Measurements from ENCODE around the gene ASCL2. TPM values are rescaled to one million over a fixed set of nuclear protein-coding genes. Genes with fewer than 3 reads are reported as not detected.

The ASCL2 gene
- total and polyA plus RNA-seq, 2 experiments from 2014 or later = 5.6 to 7.9 TPM

DNA sequence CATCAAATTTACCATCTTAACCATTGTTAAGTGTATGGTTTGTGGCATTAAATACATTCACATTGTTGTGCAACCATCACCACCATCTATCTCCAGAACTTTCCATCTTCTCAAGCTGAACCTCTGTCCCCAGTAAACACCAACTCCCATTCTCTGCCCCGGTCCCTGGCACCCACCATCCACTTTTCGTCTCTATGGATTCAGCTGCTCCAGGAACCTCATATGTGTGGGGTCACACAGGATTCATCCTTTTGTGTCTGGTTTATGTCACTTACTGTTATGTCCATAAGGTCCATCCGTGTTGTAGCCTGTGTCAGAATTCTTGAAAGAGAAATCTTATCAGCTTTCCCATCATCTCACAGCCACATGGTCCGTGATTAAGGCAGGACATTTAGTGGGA, 47.7 kb upstream of the ASCL2 start:
- H3K27me3 ChIP-seq = no peaks in the 10 kb centered on the region
- no peaks in the 10 kb centered on the region for H3K9me2 ChIP-seq (replicated peaks; ENCODE audit: insufficient read depth)
- H3K79me2 ChIP-seq = no peaks in the 10 kb centered on the region
- H2AFZ ChIP-seq = no peak overlapping the region
- no peak for DNase-seq (ENCODE audit: low spot score)
- no peak overlapping the region for H3K4me3 ChIP-seq
- no peak overlapping the region for H3K4me2 ChIP-seq
- TF ChIP-seq, protein P1, sequence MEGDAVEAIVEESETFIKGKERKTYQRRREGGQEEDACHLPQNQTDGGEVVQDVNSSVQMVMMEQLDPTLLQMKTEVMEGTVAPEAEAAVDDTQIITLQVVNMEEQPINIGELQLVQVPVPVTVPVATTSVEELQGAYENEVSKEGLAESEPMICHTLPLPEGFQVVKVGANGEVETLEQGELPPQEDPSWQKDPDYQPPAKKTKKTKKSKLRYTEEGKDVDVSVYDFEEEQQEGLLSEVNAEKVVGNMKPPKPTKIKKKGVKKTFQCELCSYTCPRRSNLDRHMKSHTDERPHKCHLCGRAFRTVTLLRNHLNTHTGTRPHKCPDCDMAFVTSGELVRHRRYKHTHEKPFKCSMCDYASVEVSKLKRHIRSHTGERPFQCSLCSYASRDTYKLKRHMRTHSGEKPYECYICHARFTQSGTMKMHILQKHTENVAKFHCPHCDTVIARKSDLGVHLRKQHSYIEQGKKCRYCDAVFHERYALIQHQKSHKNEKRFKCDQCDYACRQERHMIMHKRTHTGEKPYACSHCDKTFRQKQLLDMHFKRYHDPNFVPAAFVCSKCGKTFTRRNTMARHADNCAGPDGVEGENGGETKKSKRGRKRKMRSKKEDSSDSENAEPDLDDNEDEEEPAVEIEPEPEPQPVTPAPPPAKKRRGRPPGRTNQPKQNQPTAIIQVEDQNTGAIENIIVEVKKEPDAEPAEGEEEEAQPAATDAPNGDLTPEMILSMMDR (IDR thresholded peaks at IDR 0.05; ENCODE audit: poor library complexity) = no peak
- TF ChIP-seq EZH2phosphoT487 (IDR thresholded peaks at IDR 0.05; ENCODE audit: low read depth, severe bottlenecking, unreplicated experiment) = no peak
- TF ChIP-seq EZH2 (IDR thresholded peaks at IDR 0.05; ENCODE audit: borderline replicate concordance) = no peak
- 85% methylated on average over 4 of the region's 4 CpGs for WGBS (ENCODE audit: low lambda C conversion rate, missing lambda C conversion rate)
- peaks cover 13% of the 10 kb centered on the region for H3K4me1 ChIP-seq (ENCODE audit: insufficient read depth)
- H3K36me3 ChIP-seq (replicated peaks; ENCODE audit: insufficient read depth, low read depth) = no peaks in the 10 kb centered on the region
- H3K27ac ChIP-seq = no peak overlapping the region
- no peaks in the 10 kb centered on the region for H3K9me3 ChIP-seq (ENCODE audit: low read depth)
- H4K20me1 ChIP-seq (ENCODE audit: insufficient read depth, poor library complexity, severe bottlenecking) = no peaks in the 10 kb centered on the region

GRCh38 chr11:2317354-2318050, 47.1 kb upstream of the ASCL2 start:
- DNase-seq (ENCODE audit: low spot score) = no peak
- no peak overlapping the region for H3K4me2 ChIP-seq
- H2AFZ ChIP-seq = no peak overlapping the region
- no peaks in the 10 kb centered on the region for H3K27me3 ChIP-seq
- H3K27ac ChIP-seq = no peak overlapping the region
- no peaks in the 10 kb centered on the region for H3K9me2 ChIP-seq (replicated peaks; ENCODE audit: insufficient read depth)
- TF ChIP-seq, protein P1 (IDR thresholded peaks at IDR 0.05; ENCODE audit: poor library complexity) = no peak
- TF ChIP-seq EZH2 (IDR thresholded peaks at IDR 0.05; ENCODE audit: borderline replicate concordance) (no peak), EZH2phosphoT487 (IDR thresholded peaks at IDR 0.05; ENCODE audit: low read depth, severe bottlenecking, unreplicated experiment) (no peak)
- H3K4me3 ChIP-seq = no peak overlapping the region
- 88% methylated on average over 17 of the region's 17 CpGs for WGBS (ENCODE audit: low lambda C conversion rate, missing lambda C conversion rate)
- H3K9me3 ChIP-seq (ENCODE audit: low read depth) = no peaks in the 10 kb centered on the region
- peaks cover 13% of the 10 kb centered on the region for H3K4me1 ChIP-seq (ENCODE audit: insufficient read depth)
- H4K20me1 ChIP-seq (ENCODE audit: insufficient read depth, poor library complexity, severe bottlenecking) = no peaks in the 10 kb centered on the region
- H3K79me2 ChIP-seq = no peaks in the 10 kb centered on the region
- H3K36me3 ChIP-seq (replicated peaks; ENCODE audit: insufficient read depth, low read depth) = no peaks in the 10 kb centered on the region

GRCh38 chr11:2316963-2317244, 46.5 kb upstream of the ASCL2 start:
- no peak overlapping the region for H2AFZ ChIP-seq
- H3K4me3 ChIP-seq = no peak overlapping the region
- WGBS (ENCODE audit: low lambda C conversion rate, missing lambda C conversion rate) = 94% methylated on average over 3 of the region's 3 CpGs
- no peak for DNase-seq (ENCODE audit: low spot score)
- no peaks in the 10 kb centered on the region for H3K27me3 ChIP-seq
- TF ChIP-seq, protein P1 (IDR thresholded peaks at IDR 0.05; ENCODE audit: poor library complexity) = no peak
- TF ChIP-seq EZH2 (IDR thresholded peaks at IDR 0.05; ENCODE audit: borderline replicate concordance) = no peak
- TF ChIP-seq EZH2phosphoT487 (IDR thresholded peaks at IDR 0.05; ENCODE audit: low read depth, severe bottlenecking, unreplicated experiment) = no peak
- H3K36me3 ChIP-seq (replicated peaks; ENCODE audit: insufficient read depth, low read depth) = no peaks in the 10 kb centered on the region
- H3K9me3 ChIP-seq (ENCODE audit: low read depth) = no peaks in the 10 kb centered on the region
- peaks cover 13% of the 10 kb centered on the region for H3K4me1 ChIP-seq (ENCODE audit: insufficient read depth)
- H3K4me2 ChIP-seq = no peak overlapping the region
- no peaks in the 10 kb centered on the region for H4K20me1 ChIP-seq (ENCODE audit: insufficient read depth, poor library complexity, severe bottlenecking)
- no peak overlapping the region for H3K27ac ChIP-seq
- no peaks in the 10 kb centered on the region for H3K79me2 ChIP-seq
- no peaks in the 10 kb centered on the region for H3K9me2 ChIP-seq (replicated peaks; ENCODE audit: insufficient read depth)

Measured in hepatocyte (in vitro differentiated cells).